K562 (cell line): ENCODE measurements around the gene DAAM1. TPM values are rescaled to one million over a fixed set of nuclear protein-coding genes. Genes with fewer than 3 reads are reported as not detected.

Source experiments
- ATAC-seq: fragments of 200-7000 bp; cut with Tn5 transposase; 3 replicates; pipeline ENCODE4 v1.9.1; 2020; ENCODE audit warnings: moderate library complexity
- BruUV-seq: library from RNA; stranded (reverse); fragments of 400-500 nt; replicated peaks from 2 replicates; lab custom pipeline; 2021; lab: Mats Ljungman, UMichigan
- CTCF ChIA-PET: fragments of 300-600 bp; formaldehyde crosslinking; extraction: SDS; loops from one replicate; lab custom pipeline; 2021; ENCODE audit warnings: low intra/inter-chr PET ratio; lab: Yijun Ruan, JAX
- POLR2A ChIA-PET: fragments of 300-600, 350-650 bp; sonication (Branson Sonifier 250); formaldehyde crosslinking; extraction: SDS; loops from one replicate; lab custom pipeline; 2021; ENCODE audit warnings: antibody characterized with exemption, inconsistent platforms; lab: Yijun Ruan, JAX
- DNase-seq, 4 experiments: peaks; one replicate each; pipeline versions ENCODE4 v3.0.0 to v3.0.0-alpha.2; 2011 to 2018; ENCODE audit warnings: low spot score in 3 of 4, mixed read lengths in 3 of 4; ENCODE audit errors: extremely low read depth in 1 of 4
- FAIRE-seq: peaks from 2 replicates; lab custom pipeline; 2011; peaks lifted over from hg19 to GRCh38; lab: Jason Lieb, UNC
- H2AFZ ChIP-seq: 2 replicates; pipeline ENCODE4 v1.6.0; 2011; ENCODE audit warnings: low read depth, low read length, control low read depth, inconsistent platforms
- H3K27ac ChIP-seq: fragments of 200-600 bp; 3 replicates; pipeline ENCODE4 v1.8.0; 2011; ENCODE audit warnings: low read depth, mild to moderate bottlenecking, control low read depth, inconsistent platforms, low read length, moderate library complexity, mixed read lengths; ENCODE audit errors: extremely low read depth
- H3K27me3 ChIP-seq, 2 experiments: fragments of 300-600 bp in 1 of 2; 2 replicates in 1 of 2; 3 replicates in 1 of 2; pipeline versions ENCODE4 v1.6.0 to v1.8.0; 2011; ENCODE audit warnings: inconsistent platforms in 2 of 2, low read length in 2 of 2, mild to moderate bottlenecking in 1 of 2, mixed read lengths in 1 of 2, moderate library complexity in 1 of 2; ENCODE audit not compliant: control insufficient read depth in 2 of 2, insufficient read depth in 2 of 2
- H3K36me3 ChIP-seq: fragments of 300-600 bp; 3 replicates; pipeline ENCODE4 v1.8.0; 2011; ENCODE audit warnings: mild to moderate bottlenecking, low read length, inconsistent platforms; ENCODE audit not compliant: control insufficient read depth, insufficient read depth
- H3K4me1 ChIP-seq, 2 experiments: fragments of 200-600 bp in 1 of 2; replicated peaks in 1 of 2; 2 replicates in 1 of 2; 3 replicates in 1 of 2; pipeline versions ENCODE4 v1.5.1 to v1.8.0; 2011; ENCODE audit warnings: inconsistent platforms in 2 of 2, low read length in 2 of 2, mild to moderate bottlenecking in 1 of 2, mixed read lengths in 1 of 2, moderate library complexity in 1 of 2; ENCODE audit not compliant: control insufficient read depth in 2 of 2, insufficient read depth in 2 of 2
- H3K4me2 ChIP-seq: 2 replicates; pipeline ENCODE4 v1.6.1; 2011; ENCODE audit warnings: low read length, control low read depth, inconsistent platforms, mixed read lengths; ENCODE audit not compliant: insufficient read depth
- H3K4me3 ChIP-seq: fragments of 200-600 bp; sonication (generic), shearing (Covaris generic); 2 replicates; pipeline ENCODE4 v1.5.1; 2016; ENCODE audit warnings: control low read depth, inconsistent platforms
- H3K79me2 ChIP-seq: fragments of 200-600 bp; 3 replicates; pipeline ENCODE4 v1.8.0; 2011; ENCODE audit warnings: low read length, inconsistent platforms; ENCODE audit not compliant: control insufficient read depth, insufficient read depth
- H3K9ac ChIP-seq, 2 experiments: 2 replicates each; pipeline versions ENCODE4 v1.6.0 to v1.6.1; 2011; ENCODE audit warnings: low read depth in 2 of 2, low read length in 2 of 2, control low read depth in 1 of 2, inconsistent platforms in 1 of 2, mild to moderate bottlenecking in 1 of 2, mixed read lengths in 1 of 2; ENCODE audit not compliant: insufficient read depth in 1 of 2
- H3K9me1 ChIP-seq: one replicate; pipeline ENCODE4 v1.6.0; 2011; ENCODE audit warnings: inconsistent platforms, mild to moderate bottlenecking, low read length, moderate library complexity; ENCODE audit not compliant: control insufficient read depth, insufficient read depth
- H3K9me3 ChIP-seq: replicated peaks from 2 replicates; pipeline ENCODE4 v1.5.1; 2011; ENCODE audit warnings: low read depth, low read length, inconsistent platforms; ENCODE audit not compliant: control insufficient read depth, insufficient read depth
- H4K20me1 ChIP-seq: replicated peaks from 2 replicates; pipeline ENCODE4 v1.6.1; 2011; ENCODE audit warnings: low read length, inconsistent platforms, mixed read lengths; ENCODE audit not compliant: control insufficient read depth, insufficient read depth
- ARHGAP35 ChIP-seq: fragments of 450-650 bp; IDR thresholded peaks from 2 replicates; pipeline ENCODE4 v1.6.1; 2018; ENCODE audit not compliant: partially characterized antibody
- ARNT ChIP-seq, 2 experiments: fragments of 450-650 bp; IDR thresholded peaks; 2 replicates each; pipeline ENCODE4 v1.6.1; 2016; ENCODE audit warnings: mild to moderate bottlenecking in 1 of 2
- CHD1 ChIP-seq: fragments of 200-600 bp; sonication (generic); IDR thresholded peaks from one replicate; pipeline ENCODE4 v1.6.1; 2012; ENCODE audit warnings: mild to moderate bottlenecking, moderate library complexity, low read length, inconsistent platforms
- DACH1 ChIP-seq: fragments of 450-650 bp; IDR thresholded peaks from 2 replicates; pipeline ENCODE4 v1.6.1; 2018; ENCODE audit not compliant: partially characterized antibody
- HIVEP1 ChIP-seq: fragments of 250-450 bp; sonication (Bioruptor Pico); IDR thresholded peaks from 2 replicates; pipeline ENCODE4 v1.4.0; 2020; ENCODE audit warnings: mild to moderate bottlenecking
- KAT8 ChIP-seq: fragments of 450-650 bp; IDR thresholded peaks from 2 replicates; pipeline ENCODE4 v1.6.1; 2016; ENCODE audit warnings: low read depth, mild to moderate bottlenecking
- NKRF ChIP-seq: fragments of 450-650 bp; IDR thresholded peaks from 2 replicates; pipeline ENCODE4 v1.6.1; 2016; ENCODE audit warnings: borderline replicate concordance
- POLR2AphosphoS5 ChIP-seq: IDR thresholded peaks from 2 replicates; pipeline ENCODE4 v1.6.1; 2011; ENCODE audit warnings: mild to moderate bottlenecking, low read depth, low read length, moderate library complexity; ENCODE audit not compliant: control insufficient read depth, insufficient read depth
- SMARCA4 ChIP-seq: fragments of 450-650 bp; IDR thresholded peaks from 2 replicates; pipeline ENCODE4 v1.6.1; 2016
- SMARCE1 ChIP-seq: fragments of 450-650 bp; IDR thresholded peaks from 2 replicates; pipeline ENCODE4 v1.7.1; 2016; ENCODE audit warnings: mild to moderate bottlenecking
- SRF ChIP-seq, 2 experiments: fragments of 250-450, 450-650 bp in 1 of 2; sonication (Bioruptor Pico) in 1 of 2; sonication (generic) in 1 of 2; formaldehyde crosslinking; IDR thresholded peaks; 2 replicates each; pipeline versions ENCODE4 v1.5.0 to v1.5.1; 2020 to 2022; ENCODE audit warnings: mild to moderate bottlenecking in 1 of 2, missing genetic modification reagents in 1 of 2
- ZBTB40 ChIP-seq, 2 experiments: fragments of 450-650 bp in 1 of 2; sonication (generic) in 1 of 2; formaldehyde crosslinking in 1 of 2; IDR thresholded peaks; 2 replicates each; pipeline versions ENCODE4 v1.7.1 to v1.9.0; 2016 to 2022; ENCODE audit warnings: inconsistent platforms in 1 of 2, mild to moderate bottlenecking in 1 of 2, missing genetic modification reagents in 1 of 2
- ZNF133 ChIP-seq: fragments of 250-450 bp; sonication (Bioruptor Pico); IDR thresholded peaks from 2 replicates; pipeline ENCODE4 v1.4.0; 2020; ENCODE audit warnings: mild to moderate bottlenecking
- WGBS: fragments of 100-300 bp; shearing (Covaris generic); methylation state at CpG from one replicate; pipeline ENCODE4 v1.1.6; 2016; ENCODE audit warnings: low coverage, mixed read lengths; ENCODE audit not compliant: insufficient coverage; ENCODE audit errors: missing lambda C conversion rate; 5-methylcytosine and 5-hydroxymethylcytosine counted together
- in situ Hi-C: fragments of 300-500 bp; cut with MboI; formaldehyde crosslinking; loops from 4 replicates; pipeline ENCODE4 v1.15.0; 2018; ENCODE audit warnings: inconsistent platforms, mixed read lengths
- intact Hi-C: fragments of 100-400 bp; cut with micrococcal nuclease; formaldehyde crosslinking; loops from 2 replicates; pipeline ENCODE4 v1.14.2; 2022
- polyA plus RNA-seq, 8 experiments: library from polyadenylated mRNA; depleted of rRNA in 4 of 8; stranded (reverse) in 5 of 8; unstranded in 3 of 8; fragments of >200 nt; fragmentation: Nextera tagmentation in 2 of 8; fragmentation: Illumina TruSeq in 1 of 8; extraction: Ambion mirVana in 2 of 8; extraction: Trizol in 1 of 8; gene quantifications; 2 replicates each; pipeline versions ENCODE4 v1.2.1 to v1.2.3, GENCODE V29; 2011 to 2014; ENCODE audit warnings: inconsistent platforms in 1 of 8, missing spikeins in 1 of 8
- total RNA-seq, 7 experiments: library from RNA; depleted of rRNA in 6 of 7; stranded (reverse); fragments of >200 nt in 6 of 7; fragmentation: Illumina TruSeq in 2 of 7; extraction: Trizol in 2 of 7; gene quantifications; 2 replicates each; pipeline versions ENCODE4 v1.2.1 to v1.2.3, GENCODE V29; 2011 to 2021; ENCODE audit warnings: low replicate concordance in 1 of 7

The DAAM1 gene
- total and polyA plus RNA-seq, 9 of the 15 experiments (the other 6 are each of a cell fraction or from before 2014, with no cell fraction given), result 3.6 to 11.6 (median 6.7) TPM

- no TSS peak for BruUV-seq
- no peak overlapping the region for H3K4me3 ChIP-seq
- H3K9ac ChIP-seq, result no peak overlapping the region
- no peak for DNase-seq
- FAIRE-seq, result no peak
- no peak overlapping the region for H3K4me2 ChIP-seq
- ATAC-seq, result no peak
- no peaks in the 10 kb centered on the region for H3K27me3 ChIP-seq
- no peaks in the 10 kb centered on the region for H3K9me3 ChIP-seq
- intact Hi-C loops (loop anchor here (10.0 kb wide), 1 partner anchor 157 kb away; no protein-coding TSS in a partner anchor), in situ Hi-C loops (no loop called here)
- no peak overlapping the region for H2AFZ ChIP-seq
- H3K27ac ChIP-seq, result no peak overlapping the region
- no peaks in the 10 kb centered on the region for H3K9me1 ChIP-seq
- no peaks in the 10 kb centered on the region; the same call in 1 of the 2 replicates for H4K20me1 ChIP-seq
- POLR2A ChIA-PET, result no interaction called here
- 19% methylated on average over 3 of the region's 6 CpGs for WGBS
- H3K36me3 ChIP-seq, result no peaks in the 10 kb centered on the region
- H3K4me1 ChIP-seq, result peaks cover 0 to 3% of the 10 kb centered on the region in 2 experiments; a peak in 1 of 5 replicates
- CTCF ChIA-PET, result no interaction called here
- no peaks in the 10 kb centered on the region for H3K79me2 ChIP-seq
- TF ChIP-seq ZBTB40 (IDR thresholded peaks at IDR 0.05) (no peak), ZBTB40 (CRISPR knock-in tag; IDR thresholded peaks at IDR 0.05) (no peak), CHD1 (no peak), ARHGAP35 (no peak), POLR2AphosphoS5 (no peak), SRF (CRISPR knock-in tag; IDR thresholded peaks at IDR 0.05) (no peak), HIVEP1 (no peak), DACH1 (no peak), SMARCE1 (no peak), KAT8 (no peak), ARNT (IDR thresholded peaks at IDR 0.05) (no peak), SMARCA4 (no peak), NKRF (no peak), ZNF133 (CRISPR knock-in tag) (no peak)
These were observed 112.9 kb downstream of the DAAM1 start for GRCh38 chr14:59301354-59301753.
